Measurements from ENCODE around the gene ZFP36L2. TPM values are rescaled to one million over a fixed set of nuclear protein-coding genes. Genes with fewer than 3 reads are reported as not detected.

The ZFP36L2 gene
- total RNA-seq, 6 experiments from 2014 or later = 20.8 to 50.0 (median 33.6) TPM

- Histone ChIP-seq H3K27ac (peak overlapping the region; percentile 97 to 98 (median 98)), H3K36me3 (peaks cover 0 to 33% (median 5%) of the 10 kb centered on the region in 4 donors), H3K27me3 (no peaks in the 10 kb centered on the region), H3K4me3 (peak overlapping the region; percentile 81 to 92 (median 84)), H3K4me1 (peaks cover 2 to 55% (median 21%) of the 10 kb centered on the region in 4 donors), H3K9me3 (no peaks in the 10 kb centered on the region)
- WGBS (ENCODE audit: insufficient coverage, low coverage, low lambda C conversion rate, missing lambda C conversion rate) = no CpG with 5 or more reads among the region's 74 CpGs
- DNase-seq = peak in 2 of 3 donors; percentile 61 to 64
- no peak for ATAC-seq
- intact Hi-C loops (cut with DNase I) = loop anchor here (10.0 kb wide), 3 partner anchors 60 to 250 kb away; no protein-coding TSS in a partner anchor
- TF ChIP-seq CTCF (IDR thresholded peaks at IDR 0.05) (no peak), POLR2A (IDR thresholded peaks at IDR 0.05) (no peak)
Observed at GRCh38 chr2:43224571-43225092, 1.8 kb downstream of the ZFP36L2 start.

- peak overlapping the region; percentile 81 to 92 (median 84) for H3K4me3 ChIP-seq
- H3K27ac ChIP-seq = peak overlapping the region; percentile 97 to 98 (median 98)
- ATAC-seq (no peak), DNase-seq (peak; percentile 76 to 82 (median 76))
- no peaks in the 10 kb centered on the region for H3K9me3 ChIP-seq
- H3K4me1 ChIP-seq = peaks cover 2 to 51% (median 23%) of the 10 kb centered on the region in 4 donors
- no peaks in the 10 kb centered on the region for H3K27me3 ChIP-seq
- WGBS (ENCODE audit: insufficient coverage, low coverage, low lambda C conversion rate, missing lambda C conversion rate) = 1% methylated on average over 8 of the region's 41 CpGs
- TF ChIP-seq POLR2A (IDR thresholded peaks at IDR 0.05) (peak; percentile 16), CTCF (IDR thresholded peaks at IDR 0.05) (peak; percentile 11 to 42 (median 18))
- intact Hi-C loops (cut with DNase I) = loop anchor here (10.0 kb wide), 3 partner anchors 59 to 249 kb away; no protein-coding TSS in a partner anchor
- peaks cover 0 to 33% (median 5%) of the 10 kb centered on the region in 4 donors for H3K36me3 ChIP-seq
Observed at GRCh38 chr2:43224131-43224570, 2.3 kb downstream of the ZFP36L2 start.

GRCh38 chr2:43223521-43224001, 2.8 kb downstream of the ZFP36L2 start:
- WGBS (ENCODE audit: insufficient coverage, low coverage, low lambda C conversion rate, missing lambda C conversion rate) = 8% methylated on average over 4 of the region's 4 CpGs
- TF ChIP-seq POLR2A (IDR thresholded peaks at IDR 0.05) (no peak), CTCF (IDR thresholded peaks at IDR 0.05) (no peak)
- peak overlapping the region; percentile 97 to 98 (median 98) for H3K27ac ChIP-seq
- intact Hi-C loops (cut with DNase I) = loop anchor here (10.0 kb wide), 3 partner anchors 59 to 249 kb away; no protein-coding TSS in a partner anchor
- H3K36me3 ChIP-seq = peaks cover 0 to 33% (median 5%) of the 10 kb centered on the region in 4 donors
- ATAC-seq (no peak), DNase-seq (peak in 1 of 3 donors; percentile 5)
- no peaks in the 10 kb centered on the region for H3K27me3 ChIP-seq
- no peaks in the 10 kb centered on the region for H3K9me3 ChIP-seq
- H3K4me3 ChIP-seq = peak overlapping the region; percentile 81 to 92 (median 84)
- H3K4me1 ChIP-seq = peaks cover 2 to 46% (median 19%) of the 10 kb centered on the region in 4 donors

- no peak for TF ChIP-seq CTCF (IDR thresholded peaks at IDR 0.05)
- no peak for TF ChIP-seq POLR2A (IDR thresholded peaks at IDR 0.05)
- DNase-seq = peak in 1 of 3 donors; percentile 3
- Histone ChIP-seq H3K9me3 (no peaks in the 10 kb centered on the region), H3K27me3 (no peaks in the 10 kb centered on the region), H3K27ac (peak overlapping the region; percentile 97 to 98 (median 98)), H3K4me3 (peak overlapping the region; percentile 81 to 92 (median 84)), H3K36me3 (peaks cover 0 to 33% (median 5%) of the 10 kb centered on the region in 4 donors), H3K4me1 (peaks cover 0 to 41% (median 18%) of the 10 kb centered on the region in 4 donors)
- ATAC-seq = no peak
- WGBS (ENCODE audit: insufficient coverage, low coverage, low lambda C conversion rate, missing lambda C conversion rate) = 5% methylated on average over 8 of the region's 8 CpGs
- intact Hi-C loops (cut with DNase I) = loop anchor here (10.0 kb wide), 3 partner anchors 58 to 248 kb away; no protein-coding TSS in a partner anchor
Observed at GRCh38 chr2:43222475-43223309, 3.7 kb downstream of the ZFP36L2 start.

Measured in right lobe of liver (tissue), 6 donors.